SU-DHL-6 (cell line): ENCODE data around the gene VSTM2B.

Experiments used
- CTCF ChIP-seq: fragments of 200-600 bp; sonication (generic); IDR thresholded peaks from one replicate; pipeline ENCODE4 v1.5.1; 2017; ENCODE audit warnings: antibody characterized with exemption, mild to moderate bottlenecking, low read length, moderate library complexity; ENCODE audit not compliant: insufficient read depth, poor library complexity, severe bottlenecking
- EZH2phosphoT487 ChIP-seq: fragments of 200-600 bp; sonication (generic), shearing (Covaris generic); conservative IDR thresholded peaks from 2 replicates; pipeline ENCODE4 v1.6.1; 2018; ENCODE audit warnings: mild to moderate bottlenecking, antibody characterized with exemption, low read length, moderate library complexity, mixed read lengths

- no peak for TF ChIP-seq CTCF
- no peak for TF ChIP-seq EZH2phosphoT487
Observed at GRCh38 chr19:29605653-29606419, 80.0 kb downstream of the VSTM2B start, which contains the start of gene POP4.
